HepG2 (cell line): Measurements from ENCODE around the gene DCC. TPM values are rescaled to one million over a fixed set of nuclear protein-coding genes. Genes with fewer than 3 reads are reported as not detected.

Source experiments
- GABPA ChIP-seq, 2 experiments: IDR thresholded peaks; 2 replicates each; pipeline ENCODE4 v1.6.1; 2011 to 2016; ENCODE audit warnings: low read depth in 2 of 2, low read length in 1 of 2, missing biosample characterization in 1 of 2, missing genetic modification characterization in 1 of 2
- MEIS2 ChIP-seq: sonication (generic); formaldehyde crosslinking; IDR thresholded peaks from 2 replicates; pipeline ENCODE4 v1.9.0; 2021; ENCODE audit warnings: mild to moderate bottlenecking, missing genetic modification reagents
- ZNF816 ChIP-seq: sonication (generic); formaldehyde crosslinking; IDR thresholded peaks from 2 replicates; pipeline ENCODE4 v1.8.0; 2022; ENCODE audit warnings: missing genetic modification reagents, mild to moderate bottlenecking, borderline replicate concordance
- polyA plus RNA-seq, 8 experiments: library from polyadenylated mRNA; depleted of rRNA in 3 of 8; stranded (reverse) in 7 of 8; unstranded in 1 of 8; fragments of >200 nt; fragmentation: Illumina TruSeq in 4 of 8; extraction: Trizol in 4 of 8; gene quantifications; 2 replicates each; pipeline versions ENCODE4 v1.2.1 to v1.2.3, GENCODE V29; 2011 to 2016; ENCODE audit warnings: low read depth in 4 of 8, missing spikeins in 1 of 8, mixed read lengths in 1 of 8; ENCODE audit not compliant: insufficient read depth in 1 of 8
- total RNA-seq, 5 experiments: library from RNA; depleted of rRNA; stranded (reverse); fragments of >200 nt; fragmentation: Illumina TruSeq; extraction: Trizol; gene quantifications; 2 replicates each; pipeline ENCODE4 v1.2.3, GENCODE V29; 2016; ENCODE audit warnings: low read depth in 1 of 5
- TF ChIP-seq, protein P1 (sequence below): sonication (generic); formaldehyde crosslinking; IDR thresholded peaks from 2 replicates; pipeline ENCODE4 v1.8.0; 2022; ENCODE audit warnings: mild to moderate bottlenecking, missing genetic modification reagents, borderline replicate concordance
- TF ChIP-seq, protein P2 (sequence below): sonication (generic); formaldehyde crosslinking; IDR thresholded peaks from 2 replicates; pipeline ENCODE4 v1.4.0; 2020; ENCODE audit warnings: missing genetic modification reagents

DCC gene
- total and polyA plus RNA-seq, 2 of the 13 experiments (the other 11 are each of a cell fraction or from before 2014, with no cell fraction given): not detected

DNA sequence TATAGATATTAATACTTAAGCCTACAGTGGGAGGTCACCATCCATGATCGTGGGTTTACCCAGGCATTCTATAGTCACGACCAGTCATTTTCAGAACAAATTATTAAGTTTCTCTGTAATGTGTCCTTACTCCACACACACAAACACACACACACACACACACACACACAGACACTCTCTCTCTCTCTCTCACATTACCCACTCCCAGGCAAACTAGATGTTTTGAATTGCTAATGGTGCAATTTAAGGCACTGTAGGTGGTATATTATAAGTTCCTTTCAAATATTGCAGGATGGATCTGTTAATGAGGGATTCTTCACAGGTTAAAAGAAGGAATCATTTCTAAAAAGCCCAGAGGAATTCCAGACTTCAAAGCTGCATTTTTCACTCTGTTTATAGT lies 1226.6 kb downstream of the DCC start (continued):
- TF ChIP-seq, protein P1, sequence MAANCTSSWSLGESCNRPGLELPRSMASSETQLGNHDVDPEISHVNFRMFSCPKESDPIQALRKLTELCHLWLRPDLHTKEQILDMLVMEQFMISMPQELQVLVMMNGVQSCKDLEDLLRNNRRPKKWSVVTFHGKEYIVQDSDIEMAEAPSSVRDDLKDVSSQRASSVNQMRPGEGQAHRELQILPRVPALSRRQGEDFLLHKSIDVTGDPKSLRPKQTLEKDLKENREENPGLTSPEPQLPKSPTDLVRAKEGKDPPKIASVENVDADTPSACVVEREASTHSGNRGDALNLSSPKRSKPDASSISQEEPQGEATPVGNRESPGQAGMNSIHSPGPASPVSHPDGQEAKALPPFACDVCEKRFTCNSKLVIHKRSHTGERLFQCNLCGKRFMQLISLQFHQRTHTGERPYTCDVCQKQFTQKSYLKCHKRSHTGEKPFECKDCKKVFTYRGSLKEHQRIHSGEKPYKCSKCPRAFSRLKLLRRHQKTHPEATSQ: no peak
- TF ChIP-seq, protein P2, sequence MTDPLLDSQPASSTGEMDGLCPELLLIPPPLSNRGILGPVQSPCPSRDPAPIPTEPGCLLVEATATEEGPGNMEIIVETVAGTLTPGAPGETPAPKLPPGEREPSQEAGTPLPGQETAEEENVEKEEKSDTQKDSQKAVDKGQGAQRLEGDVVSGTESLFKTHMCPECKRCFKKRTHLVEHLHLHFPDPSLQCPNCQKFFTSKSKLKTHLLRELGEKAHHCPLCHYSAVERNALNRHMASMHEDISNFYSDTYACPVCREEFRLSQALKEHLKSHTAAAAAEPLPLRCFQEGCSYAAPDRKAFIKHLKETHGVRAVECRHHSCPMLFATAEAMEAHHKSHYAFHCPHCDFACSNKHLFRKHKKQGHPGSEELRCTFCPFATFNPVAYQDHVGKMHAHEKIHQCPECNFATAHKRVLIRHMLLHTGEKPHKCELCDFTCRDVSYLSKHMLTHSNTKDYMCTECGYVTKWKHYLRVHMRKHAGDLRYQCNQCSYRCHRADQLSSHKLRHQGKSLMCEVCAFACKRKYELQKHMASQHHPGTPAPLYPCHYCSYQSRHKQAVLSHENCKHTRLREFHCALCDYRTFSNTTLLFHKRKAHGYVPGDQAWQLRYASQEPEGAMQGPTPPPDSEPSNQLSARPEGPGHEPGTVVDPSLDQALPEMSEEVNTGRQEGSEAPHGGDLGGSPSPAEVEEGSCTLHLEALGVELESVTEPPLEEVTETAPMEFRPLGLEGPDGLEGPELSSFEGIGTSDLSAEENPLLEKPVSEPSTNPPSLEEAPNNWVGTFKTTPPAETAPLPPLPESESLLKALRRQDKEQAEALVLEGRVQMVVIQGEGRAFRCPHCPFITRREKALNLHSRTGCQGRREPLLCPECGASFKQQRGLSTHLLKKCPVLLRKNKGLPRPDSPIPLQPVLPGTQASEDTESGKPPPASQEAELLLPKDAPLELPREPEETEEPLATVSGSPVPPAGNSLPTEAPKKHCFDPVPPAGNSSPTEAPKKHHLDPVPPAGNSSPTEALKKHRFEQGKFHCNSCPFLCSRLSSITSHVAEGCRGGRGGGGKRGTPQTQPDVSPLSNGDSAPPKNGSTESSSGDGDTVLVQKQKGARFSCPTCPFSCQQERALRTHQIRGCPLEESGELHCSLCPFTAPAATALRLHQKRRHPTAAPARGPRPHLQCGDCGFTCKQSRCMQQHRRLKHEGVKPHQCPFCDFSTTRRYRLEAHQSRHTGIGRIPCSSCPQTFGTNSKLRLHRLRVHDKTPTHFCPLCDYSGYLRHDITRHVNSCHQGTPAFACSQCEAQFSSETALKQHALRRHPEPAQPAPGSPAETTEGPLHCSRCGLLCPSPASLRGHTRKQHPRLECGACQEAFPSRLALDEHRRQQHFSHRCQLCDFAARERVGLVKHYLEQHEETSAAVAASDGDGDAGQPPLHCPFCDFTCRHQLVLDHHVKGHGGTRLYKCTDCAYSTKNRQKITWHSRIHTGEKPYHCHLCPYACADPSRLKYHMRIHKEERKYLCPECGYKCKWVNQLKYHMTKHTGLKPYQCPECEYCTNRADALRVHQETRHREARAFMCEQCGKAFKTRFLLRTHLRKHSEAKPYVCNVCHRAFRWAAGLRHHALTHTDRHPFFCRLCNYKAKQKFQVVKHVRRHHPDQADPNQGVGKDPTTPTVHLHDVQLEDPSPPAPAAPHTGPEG (CRISPR knock-in tag): no peak
- TF ChIP-seq ZNF816 (CRISPR knock-in tag): no peak
- TF ChIP-seq MEIS2 (CRISPR knock-in tag): no peak
- TF ChIP-seq GABPA (IDR thresholded peaks at IDR 0.05; ENCODE audit: low read depth, low read length): no peak
- no peak for TF ChIP-seq GABPA (CRISPR knock-in tag; IDR thresholded peaks at IDR 0.05; ENCODE audit: low read depth)
- TF ChIP-seq, all 625 proteins: peak for 0
